22Rv1 (cell line): Measurements from ENCODE around the gene TRDN.

Experiments
- CTCF ChIP-seq: fragments of 450-650 bp; IDR thresholded peaks from 2 replicates; pipeline ENCODE4 v1.5.1; 2017; ENCODE audit warnings: mild to moderate bottlenecking
- ZFX ChIP-seq: fragments of 450-650 bp; IDR thresholded peaks from 2 replicates; pipeline ENCODE4 v1.6.1; 2017; ENCODE audit warnings: antibody characterized with exemption, borderline replicate concordance

DNA sequence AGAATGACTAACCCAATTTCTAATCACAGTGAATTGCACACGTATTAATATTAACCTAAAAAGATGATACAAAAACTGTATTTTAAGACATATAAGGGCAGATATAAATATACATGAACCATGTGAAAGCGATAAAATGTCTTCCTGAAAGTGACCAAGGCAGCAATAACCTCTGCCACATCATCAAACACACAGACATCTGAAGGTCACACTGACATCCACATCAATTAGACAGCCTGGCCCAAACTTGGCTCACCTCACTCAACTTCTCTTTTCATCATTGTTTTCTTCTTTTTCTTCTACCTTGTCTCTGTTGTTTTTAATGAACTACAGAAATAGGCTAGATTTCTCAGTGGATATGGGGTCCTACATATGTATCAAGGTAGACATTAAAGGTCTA is 128.5 kb downstream of the TRDN start:
- no peak for TF ChIP-seq CTCF
- no peak for TF ChIP-seq ZFX
